Ishikawa (cell line): Measurements from ENCODE around the gene SERPINA12.

Experiments
- CEBPB ChIP-seq: IDR thresholded peaks from 2 replicates; pipeline ENCODE4 v1.6.1; 2012
- CREB1 ChIP-seq: IDR thresholded peaks from 2 replicates; pipeline ENCODE4 v1.6.1; 2012; ENCODE audit warnings: low read depth
- EGR1 ChIP-seq: IDR thresholded peaks from 2 replicates; pipeline ENCODE4 v1.6.1; 2012
- EP300 ChIP-seq: IDR thresholded peaks from 2 replicates; pipeline ENCODE4 v1.6.1; 2012; ENCODE audit warnings: borderline replicate concordance
- FOXM1 ChIP-seq: IDR thresholded peaks from 2 replicates; pipeline ENCODE4 v1.6.1; 2012; ENCODE audit warnings: low read depth, borderline replicate concordance
- MAX ChIP-seq: IDR thresholded peaks from 2 replicates; pipeline ENCODE4 v1.6.1; 2012
- NFIC ChIP-seq: IDR thresholded peaks from 2 replicates; pipeline ENCODE4 v1.6.1; 2012
- RAD21 ChIP-seq: IDR thresholded peaks from 2 replicates; pipeline ENCODE4 v1.6.1; 2012; ENCODE audit warnings: low read depth
- TAF1 ChIP-seq: IDR thresholded peaks from 2 replicates; pipeline ENCODE4 v1.6.1; 2012; ENCODE audit warnings: low read depth, mild to moderate bottlenecking
- TCF12 ChIP-seq: IDR thresholded peaks from 2 replicates; pipeline ENCODE4 v1.6.1; 2012; ENCODE audit warnings: low read depth
- TEAD4 ChIP-seq: IDR thresholded peaks from 2 replicates; pipeline ENCODE4 v1.6.1; 2012
- USF1 ChIP-seq: IDR thresholded peaks from 2 replicates; pipeline ENCODE4 v1.6.1; 2012
- YY1 ChIP-seq: IDR thresholded peaks from 2 replicates; pipeline ENCODE4 v1.6.1; 2012; ENCODE audit warnings: low read depth
- ZBTB7A ChIP-seq: IDR thresholded peaks from 2 replicates; pipeline ENCODE4 v1.6.1; 2012; ENCODE audit warnings: low read depth
- TF ChIP-seq, protein P1 (sequence below): IDR thresholded peaks from 2 replicates; pipeline ENCODE4 v1.6.1; 2012; ENCODE audit warnings: low read depth, mild to moderate bottlenecking

SERPINA12 gene

DNA sequence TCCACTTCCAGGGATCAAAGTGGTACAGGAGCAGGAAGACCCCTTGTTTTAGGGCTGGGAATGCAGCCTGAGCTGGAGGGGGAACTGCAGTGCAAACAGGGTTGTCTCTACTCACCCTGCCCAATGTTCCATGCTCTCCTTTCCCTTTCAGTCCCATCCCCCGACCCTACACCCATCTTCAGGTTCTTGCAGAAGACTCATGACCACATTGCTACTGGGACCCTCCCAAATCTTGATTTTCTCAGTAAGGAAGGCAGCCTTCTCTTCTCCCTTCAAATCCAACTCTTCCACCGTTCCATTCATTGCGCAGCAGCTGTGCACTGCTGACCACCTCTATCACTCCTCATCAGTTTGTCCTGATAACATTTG lies 58.6 kb downstream of the SERPINA12 start:
- no peak for TF ChIP-seq TCF12
- no peak for TF ChIP-seq RAD21
- no peak for TF ChIP-seq USF1
- TF ChIP-seq ZBTB7A = no peak
- no peak for TF ChIP-seq TEAD4
- TF ChIP-seq EP300 = no peak
- TF ChIP-seq EGR1 = no peak
- TF ChIP-seq, protein P1, sequence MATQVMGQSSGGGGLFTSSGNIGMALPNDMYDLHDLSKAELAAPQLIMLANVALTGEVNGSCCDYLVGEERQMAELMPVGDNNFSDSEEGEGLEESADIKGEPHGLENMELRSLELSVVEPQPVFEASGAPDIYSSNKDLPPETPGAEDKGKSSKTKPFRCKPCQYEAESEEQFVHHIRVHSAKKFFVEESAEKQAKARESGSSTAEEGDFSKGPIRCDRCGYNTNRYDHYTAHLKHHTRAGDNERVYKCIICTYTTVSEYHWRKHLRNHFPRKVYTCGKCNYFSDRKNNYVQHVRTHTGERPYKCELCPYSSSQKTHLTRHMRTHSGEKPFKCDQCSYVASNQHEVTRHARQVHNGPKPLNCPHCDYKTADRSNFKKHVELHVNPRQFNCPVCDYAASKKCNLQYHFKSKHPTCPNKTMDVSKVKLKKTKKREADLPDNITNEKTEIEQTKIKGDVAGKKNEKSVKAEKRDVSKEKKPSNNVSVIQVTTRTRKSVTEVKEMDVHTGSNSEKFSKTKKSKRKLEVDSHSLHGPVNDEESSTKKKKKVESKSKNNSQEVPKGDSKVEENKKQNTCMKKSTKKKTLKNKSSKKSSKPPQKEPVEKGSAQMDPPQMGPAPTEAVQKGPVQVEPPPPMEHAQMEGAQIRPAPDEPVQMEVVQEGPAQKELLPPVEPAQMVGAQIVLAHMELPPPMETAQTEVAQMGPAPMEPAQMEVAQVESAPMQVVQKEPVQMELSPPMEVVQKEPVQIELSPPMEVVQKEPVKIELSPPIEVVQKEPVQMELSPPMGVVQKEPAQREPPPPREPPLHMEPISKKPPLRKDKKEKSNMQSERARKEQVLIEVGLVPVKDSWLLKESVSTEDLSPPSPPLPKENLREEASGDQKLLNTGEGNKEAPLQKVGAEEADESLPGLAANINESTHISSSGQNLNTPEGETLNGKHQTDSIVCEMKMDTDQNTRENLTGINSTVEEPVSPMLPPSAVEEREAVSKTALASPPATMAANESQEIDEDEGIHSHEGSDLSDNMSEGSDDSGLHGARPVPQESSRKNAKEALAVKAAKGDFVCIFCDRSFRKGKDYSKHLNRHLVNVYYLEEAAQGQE = no peak
- TF ChIP-seq TAF1 = no peak
- no peak for TF ChIP-seq CREB1
- TF ChIP-seq MAX = no peak
- TF ChIP-seq YY1 = no peak
- TF ChIP-seq NFIC = no peak
- no peak for TF ChIP-seq FOXM1
- no peak for TF ChIP-seq CEBPB

GRCh38 chr14:94449930-94450329 lies 59.3 kb downstream of the SERPINA12 start:
- TF ChIP-seq FOXM1 = no peak
- TF ChIP-seq EGR1 = no peak
- TF ChIP-seq TAF1 = no peak
- no peak for TF ChIP-seq TCF12
- no peak for TF ChIP-seq YY1
- TF ChIP-seq, protein P1 = no peak
- TF ChIP-seq RAD21 = no peak
- TF ChIP-seq NFIC = no peak
- TF ChIP-seq ZBTB7A = no peak
- no peak for TF ChIP-seq TEAD4
- no peak for TF ChIP-seq MAX
- TF ChIP-seq CEBPB = no peak

DNA sequence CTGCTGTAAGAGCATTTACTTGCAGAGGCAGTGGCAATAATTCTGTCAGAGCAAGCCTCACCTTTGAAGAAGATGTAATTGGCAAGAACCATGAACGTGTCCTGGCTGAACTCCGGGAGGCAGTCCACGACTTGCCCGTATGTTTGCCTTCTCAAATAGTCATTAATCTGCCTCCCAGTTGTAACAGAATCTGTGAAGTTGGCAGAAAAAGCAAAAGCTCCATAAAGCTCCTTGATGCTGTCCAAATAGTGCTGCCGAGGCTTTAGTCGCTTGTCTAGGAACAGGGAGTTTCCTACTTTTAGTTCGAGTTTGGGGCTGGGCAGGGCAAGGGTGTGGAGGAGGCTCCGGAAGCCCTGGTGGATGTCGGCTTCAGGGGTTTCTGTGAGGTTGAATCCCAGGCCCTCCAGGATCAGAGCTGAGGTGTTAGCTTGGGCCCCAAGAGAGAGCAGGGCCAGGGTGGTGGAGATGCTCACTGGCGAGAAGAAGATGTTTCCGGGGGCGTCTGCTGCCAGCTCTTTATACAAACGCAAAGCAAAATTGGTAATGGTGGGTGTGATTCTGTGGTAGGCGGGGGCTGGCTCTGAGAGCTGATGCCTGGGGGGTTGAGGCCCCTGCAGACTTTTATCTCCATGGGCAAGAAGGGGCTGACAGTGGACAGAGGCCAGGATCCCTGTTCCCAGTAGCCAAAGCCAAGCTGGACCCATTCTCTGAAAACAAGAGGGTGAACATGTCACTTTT lies 61.0 kb downstream of the SERPINA12 start:
- no peak for TF ChIP-seq FOXM1
- no peak for TF ChIP-seq MAX

DNA sequence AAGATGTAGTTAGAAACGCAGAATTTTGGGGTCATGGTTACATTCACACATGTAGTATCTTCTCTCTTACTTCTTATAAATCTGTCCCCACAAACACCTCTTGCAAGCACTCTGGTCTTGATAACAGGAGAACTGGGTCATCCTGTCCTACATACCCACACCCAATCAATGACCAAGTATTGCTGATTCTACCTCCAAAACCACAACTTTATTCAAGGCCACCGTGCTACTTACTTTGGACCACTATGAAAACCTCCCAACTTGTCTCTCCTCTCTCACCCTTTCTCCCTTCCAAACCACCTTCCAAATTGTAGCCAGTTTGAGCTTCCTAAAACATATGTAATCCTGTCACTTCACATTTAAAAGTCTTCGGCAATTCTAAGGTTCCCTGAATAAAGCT lies 62.1 kb downstream of the SERPINA12 start:
- TF ChIP-seq TAF1 = no peak
- TF ChIP-seq YY1 = no peak
- no peak for TF ChIP-seq USF1
- no peak for TF ChIP-seq TEAD4
- no peak for TF ChIP-seq MAX
- TF ChIP-seq, protein P1 = no peak
- TF ChIP-seq FOXM1 = no peak
- TF ChIP-seq ZBTB7A = no peak
- TF ChIP-seq EGR1 = no peak
- TF ChIP-seq CREB1 = no peak
- no peak for TF ChIP-seq TCF12
- TF ChIP-seq RAD21 = no peak
- no peak for TF ChIP-seq EP300
- TF ChIP-seq CEBPB = no peak
- TF ChIP-seq NFIC = no peak
